ENCODE results near the gene DOK5. TPM values are rescaled to one million over a fixed set of nuclear protein-coding genes. Genes with fewer than 3 reads are reported as not detected.

The DOK5 gene
- total and polyA plus RNA-seq, 2 of the 8 experiments (the other 6 are each of a cell fraction or from before 2014, with no cell fraction given) = 8.9 to 15.0 TPM

DNA sequence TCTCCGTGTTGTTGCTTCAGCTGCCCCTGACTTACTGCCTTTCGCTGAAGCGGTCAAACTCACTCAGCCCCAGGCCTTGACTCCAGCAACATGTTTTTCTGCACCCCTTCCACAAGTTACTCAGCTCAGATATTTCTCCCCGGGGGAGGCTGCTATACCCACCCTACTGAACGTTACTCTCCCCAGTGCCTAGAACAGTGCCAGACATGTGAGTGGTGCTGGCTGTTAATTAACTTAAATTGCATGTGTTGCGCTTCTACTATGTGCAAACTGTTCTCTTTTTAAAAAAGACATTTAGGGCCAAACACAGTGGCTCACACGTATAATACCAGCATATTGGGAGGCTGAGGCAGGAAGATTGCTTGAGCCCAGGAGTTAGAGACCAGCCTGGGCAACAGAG lies 41.2 kb upstream of the DOK5 start:
- no peaks in the 10 kb centered on the region for H3K79me1 ChIP-seq (ENCODE audit: low read depth, low read length)
- H3K14ac ChIP-seq (ENCODE audit: insufficient read length) = no peak overlapping the region
- no peak overlapping the region for H3K4me3 ChIP-seq (ENCODE audit: extremely low read depth in 1 of 4, insufficient read depth in 2 of 4, low read depth in 3 of 4, low read length in 4 of 4)
- no peak overlapping the region for H3K56ac ChIP-seq (replicated peaks; ENCODE audit: insufficient read length, low read depth, low read length)
- H4K5ac ChIP-seq (ENCODE audit: insufficient read length, low read depth, low read length) = no peak overlapping the region
- H2BK20ac ChIP-seq (ENCODE audit: low read length) = no peak overlapping the region
- DNase-seq (ENCODE audit: low read depth in 1 of 2, low spot score in 2 of 2) = no peak
- H3K36me3 ChIP-seq (ENCODE audit: control insufficient read depth in 2 of 4, insufficient read depth in 4 of 4, low read length in 3 of 4) = no peaks in the 10 kb centered on the region
- FAIRE-seq = no peak
- H4K91ac ChIP-seq (replicated peaks; ENCODE audit: insufficient read length, low read length) = no peak overlapping the region
- no peak overlapping the region; the same call in 1 of the 2 replicates for H4K8ac ChIP-seq (ENCODE audit: extremely low read depth, insufficient read depth, low read length)
- H4K20me1 ChIP-seq (replicated peaks in 1 of 2; ENCODE audit: control insufficient read depth in 1 of 2, insufficient read depth in 2 of 2, low read length in 2 of 2) = no peaks in the 10 kb centered on the region
- 92% methylated on average over 7 of the region's 7 CpGs; no CpG with 5 or more reads in 1 of the 2 experiments for WGBS, 2 experiments (ENCODE audit: extremely low coverage in 1 of 2, insufficient coverage in 1 of 2, insufficient read length in 1 of 2, insufficient replicate concordance in 2 of 2, low coverage in 1 of 2, low lambda C conversion rate in 2 of 2, missing lambda C conversion rate in 1 of 2)
- H3K9ac ChIP-seq (replicated peaks in 1 of 4; ENCODE audit: extremely low read depth in 1 of 4, low read depth in 3 of 4, low read length in 3 of 4) = no peak overlapping the region
- no peak overlapping the region for H3K4me2 ChIP-seq (ENCODE audit: insufficient read depth in 1 of 2, low read depth in 2 of 2, low read length in 2 of 2)
- H3K4me1 ChIP-seq (replicated peaks in 1 of 4; ENCODE audit: control insufficient read depth in 3 of 4, insufficient read depth in 4 of 4, low read length in 3 of 4) = no peaks in the 10 kb centered on the region; a peak in 1 of 7 replicates
- H2BK12ac ChIP-seq (ENCODE audit: low read depth, low read length) = no peak overlapping the region
- no peak overlapping the region for H2BK120ac ChIP-seq (replicated peaks; ENCODE audit: low read depth, low read length)
- H3K18ac ChIP-seq (ENCODE audit: extremely low read depth, low read length) = no peak overlapping the region
- ChIA-PET CTCF (ENCODE audit: partially characterized antibody) (no interaction called here), POLR2A (ENCODE audit: partially characterized antibody) (no interaction called here)
- H2AK5ac ChIP-seq (ENCODE audit: low read depth, low read length) = no peak overlapping the region
- H3K27ac ChIP-seq (ENCODE audit: low read depth, low read length) = no peak overlapping the region
- H3K79me2 ChIP-seq (ENCODE audit: control insufficient read depth in 1 of 2, insufficient read depth in 2 of 2, low read length in 2 of 2) = no peaks in the 10 kb centered on the region
- no peak for TF ChIP-seq BCL11A (IDR thresholded peaks at IDR 0.05; ENCODE audit: low read depth in 2 of 2, low read length in 2 of 2)
- TF ChIP-seq SIRT6 (IDR thresholded peaks at IDR 0.05; ENCODE audit: low read length) = no peak
- no peak for TF ChIP-seq POU5F1 (IDR thresholded peaks at IDR 0.05; ENCODE audit: low read depth, low read length)
- TF ChIP-seq CTBP2 (IDR thresholded peaks at IDR 0.05; ENCODE audit: borderline replicate concordance, insufficient read depth, insufficient read length, low read length) = no peak
- no peak for TF ChIP-seq SIN3A (conservative IDR thresholded peaks at IDR 0.05 in 1 of 2, IDR thresholded peaks at IDR 0.05 in 1 of 2; ENCODE audit: low read depth in 1 of 2, low read length in 2 of 2)
- no peak for TF ChIP-seq SP2 (IDR thresholded peaks at IDR 0.05; ENCODE audit: low read length)
- TF ChIP-seq HDAC2 (IDR thresholded peaks at IDR 0.05; ENCODE audit: borderline replicate concordance in 1 of 2, low read depth in 2 of 2, low read length in 2 of 2) = no peak
- no peak for TF ChIP-seq MAFK (IDR thresholded peaks at IDR 0.05; ENCODE audit: low read depth, low read length)
- TF ChIP-seq RXRA (IDR thresholded peaks at IDR 0.05; ENCODE audit: insufficient read depth, low read depth, low read length) = no peak
- TF ChIP-seq RBBP5 (IDR thresholded peaks at IDR 0.05; ENCODE audit: borderline replicate concordance, low read depth, low read length) = no peak
- no peak for TF ChIP-seq SP1 (IDR thresholded peaks at IDR 0.05; ENCODE audit: low read depth, low read length)
- TF ChIP-seq CHD1 (IDR thresholded peaks at IDR 0.05; ENCODE audit: low read depth, low read length) = no peak
- TF ChIP-seq RFX5 (IDR thresholded peaks at IDR 0.05; ENCODE audit: borderline replicate concordance, low read depth, low read length) = no peak
- no peaks in the 10 kb centered on the region for H3K9me3 ChIP-seq (ENCODE audit: insufficient read depth in 2 of 2, low read depth in 1 of 2, low read length in 1 of 2)
- no peak overlapping the region for H2BK15ac ChIP-seq (ENCODE audit: low read length)
- H3K4ac ChIP-seq (replicated peaks; ENCODE audit: insufficient read length, low read depth, low read length) = no peak overlapping the region
- no peak overlapping the region for H3K23ac ChIP-seq (ENCODE audit: insufficient read length)
- no peaks in the 10 kb centered on the region for H3K23me2 ChIP-seq (ENCODE audit: low read depth, low read length)
- no peak overlapping the region for H2AFZ ChIP-seq (ENCODE audit: low read length)
- no peak overlapping the region for H2BK5ac ChIP-seq (ENCODE audit: low read depth, low read length)
- H3K27me3 ChIP-seq (replicated peaks in 1 of 4; ENCODE audit: control insufficient read depth in 3 of 4, extremely low read depth in 1 of 4, insufficient read depth in 3 of 4, low read length in 3 of 4) = no peaks in the 10 kb centered on the region
